Heart right ventricle (tissue), 16 donors: ENCODE results near the gene KLHL24. TPM values are rescaled to one million over a fixed set of nuclear protein-coding genes. Genes with fewer than 3 reads are reported as not detected.

ENCODE experiments used
- ATAC-seq, 8 donors: fragments of 200-7000 bp; cut with Tn5 transposase; one replicate each; pipeline ENCODE4 v1.9.1; 2020; ENCODE audit warnings: mild to moderate bottlenecking in 8 of 8, moderate library complexity in 8 of 8, moderate number of reproducible peaks in 1 of 8
- DNase-seq, 2 donors: peaks; one replicate each; pipeline ENCODE4 v3.0.0-alpha.2; 2020
- H3K27ac ChIP-seq, 10 donors: fragments of 200-600 bp; sonication (generic) in 2 of 10; one replicate each; pipeline versions ENCODE4 v1.5.0 to v1.8.0; 2020 to 2022; ENCODE audit warnings: mild to moderate bottlenecking in 3 of 10
- H3K27me3 ChIP-seq, 7 donors: fragments of 200-600 bp; one replicate each; pipeline ENCODE4 v1.8.0; 2021 to 2022; ENCODE audit warnings: mild to moderate bottlenecking in 2 of 7
- H3K36me3 ChIP-seq, 9 donors: fragments of 200-600 bp; sonication (generic) in 1 of 9; one replicate each; pipeline versions ENCODE4 v1.5.0 to v1.8.0; 2020 to 2022; ENCODE audit warnings: mild to moderate bottlenecking in 2 of 9
- H3K4me1 ChIP-seq, 9 donors: fragments of 200-600 bp; sonication (generic) in 1 of 9; one replicate each; pipeline versions ENCODE4 v1.5.0 to v1.8.0; 2020 to 2022; ENCODE audit warnings: mild to moderate bottlenecking in 4 of 9
- H3K4me3 ChIP-seq, 10 donors: fragments of 200-600 bp; sonication (generic) in 2 of 10; one replicate each; pipeline versions ENCODE4 v1.5.0 to v1.8.0; 2020 to 2022; ENCODE audit warnings: mild to moderate bottlenecking in 7 of 10, moderate library complexity in 2 of 10
- H3K9me3 ChIP-seq, 11 donors: fragments of 200-600 bp in 10 of 11; sonication (generic) in 2 of 11; one replicate each; pipeline versions ENCODE4 v1.5.0 to v1.8.0; 2013 to 2022; ENCODE audit warnings: mild to moderate bottlenecking in 2 of 11, control low read depth in 1 of 11, moderate library complexity in 1 of 11
- CTCF ChIP-seq, 9 donors: fragments of 200-600 bp; sonication (generic) in 2 of 9; IDR thresholded peaks; one replicate each; pipeline versions ENCODE4 v1.5.0 to v1.8.0; 2021 to 2022; ENCODE audit warnings: antibody characterized with exemption in 9 of 9, mild to moderate bottlenecking in 5 of 9, moderate library complexity in 1 of 9
- WGBS, 2 donors: extraction: QIAGEN DNeasy Blood & Tissue Kit; methylation state at CpG; one replicate each; pipeline ENCODE4 v1.1.7; 2013; ENCODE audit warnings: inconsistent platforms in 1 of 2; 5-methylcytosine and 5-hydroxymethylcytosine counted together
- intact Hi-C, 10 donors: fragments of 100-400 bp; cut with DNase I; formaldehyde crosslinking; loops; one replicate each; pipeline versions ENCODE4 v1.11.1 to v1.14.2; 2022
- polyA plus RNA-seq, 2 donors: library from polyadenylated mRNA; stranded (reverse); fragments of 200-250 nt; gene quantifications; one replicate each; pipeline ENCODE4 v1.2.3, GENCODE V29; 2013
- total RNA-seq, 10 donors: library from RNA; stranded (reverse); fragmentation: NEBNext Ultra II Directional in 3 of 10; extraction: Animal tissue kit (Norgen Biotek cat#: 25700) in 3 of 10; gene quantifications; one replicate each; pipeline versions ENCODE4 v1.2.1 to v1.2.4, GENCODE V29; 2021 to 2023
- donor health status: Arrhythmogenic right ventricular cardiomyopathy.
- donor health status: ischemic (EF 13 %, LVEDD 7.1; RV severe dilation, severe dysfunction).
- donor health status: healthy with polysubstance abuse.
- donor health status: DM: no; HTN: yes; CAD: no.
- donor health status: DM: no; HTN: no; CAD: no.
- donor health status: ischemic (EF 25% LVEDD 6.9; RV normal size, moderate dysfunction).
- donor health status: ischemic (EF 25% LVEDD 5.7; RV mildly dilated, moderate dysfunction).
- donor health status: healthy.
- donor health status: DM: yes; HTN: yes; CAD: no.
- donor health status: Ischemic cardiomyopathy.
- donor health status: ischemic (EF 35%, LVEDD 5.7; RV mildly dilated, moderate dysfunction).
- donor health status: nonischemic (EF 11% LVEDD 7.7; RV severe dilation, severe dysfunction).
- donor health status: DM: yes; HTN: yes; CAD: no.
- donor health status: PGD.
- donor health status: ischemic (EF 29% LVEDD 5.4; RV normal size, mild dysfunction).
- donor health status: nonischemic (EF 23%, LVEDD 6.1; RV moderate dilation, normal function).

KLHL24 gene
- total and polyA plus RNA-seq, 12 donors = 7.6 to 305 (median 233) TPM

- Histone ChIP-seq H3K36me3 (peaks cover 0 to 100% (median 43%) of the 10 kb centered on the region in 9 donors), H3K27ac (no peak overlapping the region), H3K9me3 (no peaks in the 10 kb centered on the region), H3K4me1 (no peaks in the 10 kb centered on the region), H3K27me3 (no peaks in the 10 kb centered on the region), H3K4me3 (no peak overlapping the region)
- TF ChIP-seq CTCF (IDR thresholded peaks at IDR 0.05) = no peak
- intact Hi-C loops = no loop called here
- WGBS, 2 donors = 72 to 86% methylated on average over 6 of the region's 6 CpGs
- DNase-seq = no peak
- no peak for ATAC-seq
These were observed 90.0 kb downstream of the KLHL24 start for GRCh38 chr3:183725387-183725786.

- Histone ChIP-seq H3K9me3 (no peaks in the 10 kb centered on the region), H3K27me3 (no peaks in the 10 kb centered on the region), H3K27ac (no peak overlapping the region), H3K36me3 (peaks cover 0 to 100% (median 43%) of the 10 kb centered on the region in 9 donors), H3K4me1 (no peaks in the 10 kb centered on the region), H3K4me3 (no peak overlapping the region)
- DNase-seq = no peak
- WGBS, 2 donors = 96 to 98% methylated on average over 1 of the region's 1 CpG
- TF ChIP-seq CTCF (IDR thresholded peaks at IDR 0.05) = no peak
- intact Hi-C loops = no loop called here
- ATAC-seq = no peak
These were observed 92.8 kb downstream of the KLHL24 start for GRCh38 chr3:183728204-183728603.

GRCh38 chr3:183730361-183730760 lies 94.9 kb downstream of the KLHL24 start:
- H3K4me1 ChIP-seq = peaks cover 0 to 18% (median 7%) of the 10 kb centered on the region in 9 donors
- 92 to 96% methylated on average over 2 of the region's 2 CpGs for WGBS, 2 donors
- no peak for ATAC-seq
- intact Hi-C loops = no loop called here
- no peaks in the 10 kb centered on the region for H3K27me3 ChIP-seq
- no peak overlapping the region for H3K4me3 ChIP-seq
- H3K27ac ChIP-seq = no peak overlapping the region
- no peaks in the 10 kb centered on the region for H3K9me3 ChIP-seq
- no peak for TF ChIP-seq CTCF (IDR thresholded peaks at IDR 0.05)
- H3K36me3 ChIP-seq = peaks cover 0 to 98% (median 47%) of the 10 kb centered on the region in 9 donors
- DNase-seq = no peak

- Histone ChIP-seq H3K9me3 (no peaks in the 10 kb centered on the region), H3K27me3 (no peaks in the 10 kb centered on the region), H3K36me3 (peaks cover 0 to 98% (median 39%) of the 10 kb centered on the region in 9 donors), H3K4me3 (no peak overlapping the region), H3K27ac (no peak overlapping the region), H3K4me1 (peaks cover 0 to 24% (median 7%) of the 10 kb centered on the region in 9 donors)
- TF ChIP-seq CTCF (IDR thresholded peaks at IDR 0.05) = no peak
- 93 to 96% methylated on average over 5 of the region's 5 CpGs for WGBS, 2 donors
- intact Hi-C loops = no loop called here
- ATAC-seq (no peak), DNase-seq (no peak)
These were observed 96.2 kb downstream of the KLHL24 start for GRCh38 chr3:183731611-183732010.
